ENCODE data around the gene SPON1. TPM values are rescaled to one million over a fixed set of nuclear protein-coding genes. Genes with fewer than 3 reads are reported as not detected.

Gene SPON1
- total and polyA plus RNA-seq, 8 donors: 9.3 to 122 (median 26.9) TPM

- TF ChIP-seq POLR2AphosphoS5 (IDR thresholded peaks at IDR 0.05): no peak
- no peak for TF ChIP-seq CTCF (IDR thresholded peaks at IDR 0.05)
- no peak for TF ChIP-seq EP300 (IDR thresholded peaks at IDR 0.05)
- TF ChIP-seq POLR2A (IDR thresholded peaks at IDR 0.05): no peak
- no peak overlapping the region for H3K4me3 ChIP-seq
- no peak overlapping the region for H3K27ac ChIP-seq
- no peaks in the 10 kb centered on the region for H3K27me3 ChIP-seq
- intact Hi-C loops (cut with DNase I; ENCODE audit: low total_unique reads): no loop called here
- WGBS, 5 donors: 54 to 87% (median 81%) methylated on average over 1 of the region's 1 CpG
- H3K9me3 ChIP-seq: no peaks in the 10 kb centered on the region
- DNase-seq: no peak
- H3K4me1 ChIP-seq: peaks cover 0 to 33% (median 11%) of the 10 kb centered on the region in 4 donors
- H3K36me3 ChIP-seq: no peaks in the 10 kb centered on the region
Measured at GRCh38 chr11:14105446-14105845, 142.9 kb downstream of the SPON1 start.

DNA sequence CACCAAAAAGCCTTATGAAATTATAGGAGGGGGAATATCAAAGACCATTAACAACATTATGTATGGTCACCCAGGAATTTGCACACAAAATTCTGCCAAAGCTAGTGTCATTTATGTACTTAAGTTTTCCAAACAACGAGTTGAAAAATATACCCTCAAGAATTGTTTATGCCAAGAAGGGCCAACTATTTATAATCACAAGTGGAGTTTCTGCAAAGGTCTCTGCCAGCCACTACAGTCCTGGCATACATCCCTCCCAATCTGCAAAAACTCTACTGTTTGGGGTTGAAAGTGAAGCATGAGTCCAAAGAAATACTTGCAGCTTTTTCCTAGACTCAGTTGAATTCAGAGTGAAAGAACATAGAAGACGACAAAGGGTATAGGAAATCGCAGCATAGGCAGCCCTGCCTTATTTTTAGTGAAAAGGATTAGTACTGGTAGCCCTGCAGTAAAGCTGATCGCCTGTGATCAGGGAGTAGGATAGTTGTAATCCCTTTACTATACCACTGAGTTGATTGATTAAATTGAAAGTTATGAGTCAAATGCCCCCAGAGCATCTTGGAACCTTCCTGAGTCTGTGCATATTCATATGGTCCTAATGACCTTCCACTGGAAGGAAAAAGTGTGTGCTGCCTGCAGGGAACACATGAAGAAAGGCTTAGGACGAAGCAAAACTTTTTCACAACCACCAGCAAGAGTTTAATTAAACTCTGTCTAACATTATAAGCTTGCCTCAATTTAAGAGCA is 144.0 kb downstream of the SPON1 start:
- H3K36me3 ChIP-seq: no peaks in the 10 kb centered on the region
- intact Hi-C loops (cut with DNase I; ENCODE audit: low total_unique reads): no loop called here
- no peak for TF ChIP-seq POLR2A (IDR thresholded peaks at IDR 0.05)
- no peak for TF ChIP-seq EP300 (IDR thresholded peaks at IDR 0.05)
- no peak for TF ChIP-seq CTCF (IDR thresholded peaks at IDR 0.05)
- TF ChIP-seq POLR2AphosphoS5 (IDR thresholded peaks at IDR 0.05): no peak
- no peak overlapping the region for H3K27ac ChIP-seq
- peaks cover 0 to 36% (median 11%) of the 10 kb centered on the region in 4 donors for H3K4me1 ChIP-seq
- H3K4me3 ChIP-seq: no peak overlapping the region
- no peak for DNase-seq
- H3K27me3 ChIP-seq: no peaks in the 10 kb centered on the region
- 72 to 78% (median 76%) methylated on average over 5 of the region's 5 CpGs for WGBS, 5 donors
- H3K9me3 ChIP-seq: no peaks in the 10 kb centered on the region

DNA sequence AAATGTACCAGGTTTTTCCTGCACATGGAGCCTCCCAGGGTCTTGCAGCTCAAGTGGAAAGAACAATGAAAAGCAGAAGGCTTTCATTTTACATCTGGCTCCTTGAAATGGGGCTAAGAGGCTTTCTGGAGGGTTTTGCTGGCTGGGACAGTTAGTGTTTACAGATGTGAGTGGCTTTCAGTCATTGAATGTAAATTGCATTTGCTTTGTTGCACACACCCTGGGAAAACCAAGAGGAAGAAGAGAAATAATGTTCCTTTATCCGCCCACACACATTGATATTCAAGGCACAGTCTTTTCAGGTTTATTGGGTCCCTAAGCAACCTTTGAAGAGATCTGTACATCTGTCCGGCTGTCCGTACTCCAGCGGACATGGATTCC is 144.5 kb downstream of the SPON1 start:
- Histone ChIP-seq H3K27me3 (no peaks in the 10 kb centered on the region), H3K27ac (no peak overlapping the region), H3K4me3 (no peak overlapping the region), H3K4me1 (peaks cover 0 to 36% (median 11%) of the 10 kb centered on the region in 4 donors), H3K9me3 (no peaks in the 10 kb centered on the region), H3K36me3 (no peaks in the 10 kb centered on the region)
- intact Hi-C loops (cut with DNase I; ENCODE audit: low total_unique reads): no loop called here
- TF ChIP-seq POLR2AphosphoS5 (IDR thresholded peaks at IDR 0.05) (no peak), POLR2A (IDR thresholded peaks at IDR 0.05) (no peak), CTCF (IDR thresholded peaks at IDR 0.05) (no peak), EP300 (IDR thresholded peaks at IDR 0.05) (no peak)
- no peak for DNase-seq
- WGBS, 5 donors: 68 to 98% (median 72%) methylated on average over 4 of the region's 4 CpGs

- Histone ChIP-seq H3K36me3 (no peaks in the 10 kb centered on the region), H3K27me3 (no peaks in the 10 kb centered on the region), H3K4me3 (no peak overlapping the region), H3K9me3 (no peaks in the 10 kb centered on the region), H3K27ac (peak overlapping the region in 2 of 5 donors; percentile 24 to 35), H3K4me1 (peaks cover 0 to 43% (median 15%) of the 10 kb centered on the region in 4 donors)
- 50 to 77% (median 75%) methylated on average over 1 of the region's 1 CpG for WGBS, 5 donors
- intact Hi-C loops (cut with DNase I; ENCODE audit: low total_unique reads): no loop called here
- no peak for DNase-seq
- TF ChIP-seq POLR2A (IDR thresholded peaks at IDR 0.05) (no peak), POLR2AphosphoS5 (IDR thresholded peaks at IDR 0.05) (no peak)
Measured at GRCh38 chr11:14109742-14110141, 147.2 kb downstream of the SPON1 start.

DNA sequence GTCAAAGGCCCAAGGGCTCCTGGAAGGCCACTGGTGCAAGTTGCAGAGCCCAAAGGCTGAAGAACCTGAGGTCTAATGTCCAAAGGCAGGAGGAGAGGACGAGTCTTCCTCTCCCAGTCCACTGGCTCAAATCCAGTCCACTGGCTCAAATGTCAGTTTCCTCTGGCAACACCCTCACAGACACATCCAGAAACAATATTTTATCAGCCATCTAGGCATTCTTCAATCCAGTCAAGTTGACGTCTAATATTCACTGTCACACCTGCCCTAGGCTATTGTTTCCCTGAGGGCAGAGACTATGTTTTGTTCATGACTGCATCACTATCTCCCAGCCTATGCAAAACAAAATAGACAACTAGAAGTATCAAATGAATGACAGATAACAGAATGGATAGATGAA is 148.1 kb downstream of the SPON1 start:
- no peak for DNase-seq
- peaks cover 0 to 48% (median 16%) of the 10 kb centered on the region in 4 donors for H3K4me1 ChIP-seq
- H3K27me3 ChIP-seq: no peaks in the 10 kb centered on the region
- WGBS, 5 donors: 55 to 72% (median 61%) methylated on average over 2 of the region's 2 CpGs
- TF ChIP-seq POLR2AphosphoS5 (IDR thresholded peaks at IDR 0.05) (no peak), CTCF (IDR thresholded peaks at IDR 0.05) (no peak), POLR2A (IDR thresholded peaks at IDR 0.05) (no peak), EP300 (IDR thresholded peaks at IDR 0.05) (no peak)
- H3K36me3 ChIP-seq: no peaks in the 10 kb centered on the region
- H3K9me3 ChIP-seq: no peaks in the 10 kb centered on the region
- no peak overlapping the region for H3K4me3 ChIP-seq
- H3K27ac ChIP-seq: peak overlapping the region in 1 of 5 donors; percentile 24
- intact Hi-C loops (cut with DNase I; ENCODE audit: low total_unique reads): no loop called here
